ENCODE data around the gene DIO2.

Gene DIO2

GRCh38 chr14:80211153-80212022 lies at the start of gene DIO2:
TSS of gene DIO2 (minus strand) at chr14:80211504. CDS start at chr14:80211472, 32 bp downstream.
- DNase-seq (ENCODE audit: low read depth) = peak; percentile 11

GRCh38 chr14:80260645-80261044 lies 49.3 kb upstream of the DIO2 start:
- no peak for DNase-seq (ENCODE audit: low read depth)

GRCh38 chr14:80239631-80240030 lies 28.3 kb upstream of the DIO2 start:
- no peak for DNase-seq (ENCODE audit: low read depth)

- DNase-seq (ENCODE audit: low read depth) = no peak
Measured at GRCh38 chr14:80237143-80237542, 25.8 kb upstream of the DIO2 start.

- DNase-seq (ENCODE audit: low read depth) = no peak
Measured at GRCh38 chr14:80233470-80234089, 22.3 kb upstream of the DIO2 start.

- no peak for DNase-seq (ENCODE audit: low read depth)
Measured at GRCh38 chr14:80231702-80232101, 20.4 kb upstream of the DIO2 start.

- no peak for DNase-seq (ENCODE audit: low read depth)
Measured at GRCh38 chr14:80223696-80224465, 12.6 kb upstream of the DIO2 start.

- no peak for DNase-seq (ENCODE audit: low read depth)
Measured at GRCh38 chr14:80216818-80217217, 5.5 kb upstream of the DIO2 start.

GRCh38 chr14:80215756-80216581 lies 4.7 kb upstream of the DIO2 start:
- DNase-seq (ENCODE audit: low read depth) = no peak

GRCh38 chr14:80215081-80215480 lies 3.8 kb upstream of the DIO2 start:
- DNase-seq (ENCODE audit: low read depth) = no peak

GRCh38 chr14:80213602-80214001 lies 2.3 kb upstream of the DIO2 start:
- DNase-seq (ENCODE audit: low read depth) = peak; percentile 47

GRCh38 chr14:80212023-80212397 lies 706 bp upstream of the DIO2 start:
- peak; percentile 19 for DNase-seq (ENCODE audit: low read depth)

GRCh38 chr14:80208461-80208860 lies 2.8 kb downstream of the DIO2 start:
- no peak for DNase-seq (ENCODE audit: low read depth)

GRCh38 chr14:80206351-80207080 lies 4.8 kb downstream of the DIO2 start:
- DNase-seq (ENCODE audit: low read depth) = no peak

GRCh38 chr14:80202888-80203562 lies 8.3 kb downstream of the DIO2 start:
- DNase-seq (ENCODE audit: low read depth) = no peak

GRCh38 chr14:80200093-80200492 lies 11.2 kb downstream of the DIO2 start:
- DNase-seq (ENCODE audit: low read depth) = no peak

GRCh38 chr14:80188571-80188970 lies 22.7 kb downstream of the DIO2 start:
- DNase-seq (ENCODE audit: low read depth) = no peak

- DNase-seq (ENCODE audit: low read depth) = no peak
Measured at GRCh38 chr14:80186301-80186800, 25.0 kb downstream of the DIO2 start.

- DNase-seq (ENCODE audit: low read depth) = no peak
Measured at GRCh38 chr14:80176893-80177292, 34.4 kb downstream of the DIO2 start.

GRCh38 chr14:80172375-80173051 lies 38.8 kb downstream of the DIO2 start:
- no peak for DNase-seq (ENCODE audit: low read depth)
